Liver (tissue), 9 donors: ENCODE results near the gene AUH. TPM values are rescaled to one million over a fixed set of nuclear protein-coding genes. Genes with fewer than 3 reads are reported as not detected.

Source experiments
- DNase-seq: peaks from one replicate; pipeline ENCODE4 v3.0.0-alpha.2; 2017; ENCODE audit warnings: low spot score
- H3K27ac ChIP-seq, 2 donors: one replicate each; pipeline ENCODE4 v1.7.0; 2013; ENCODE audit warnings: inconsistent platforms in 2 of 2, low read length in 2 of 2, control low read depth in 1 of 2, low read depth in 1 of 2, mild to moderate bottlenecking in 1 of 2
- H3K27me3 ChIP-seq, 4 donors: one replicate each; pipeline versions ENCODE4 v1.6.1 to v1.7.0; 2013; ENCODE audit warnings: low read length in 3 of 4, inconsistent platforms in 1 of 4, mild to moderate bottlenecking in 1 of 4, moderate library complexity in 1 of 4; ENCODE audit not compliant: control insufficient read depth in 4 of 4, insufficient read depth in 4 of 4
- H3K36me3 ChIP-seq, 4 donors: one replicate each; pipeline versions ENCODE4 v1.6.1 to v1.7.0; 2013; ENCODE audit warnings: low read length in 3 of 4, mild to moderate bottlenecking in 3 of 4, low read depth in 1 of 4, moderate library complexity in 1 of 4; ENCODE audit not compliant: control insufficient read depth in 4 of 4, insufficient read depth in 3 of 4
- H3K4me1 ChIP-seq, 4 donors: one replicate each; pipeline versions ENCODE4 v1.6.1 to v1.7.0; 2013; ENCODE audit warnings: low read length in 3 of 4, mild to moderate bottlenecking in 3 of 4, moderate library complexity in 1 of 4; ENCODE audit not compliant: control insufficient read depth in 4 of 4, insufficient read depth in 4 of 4
- H3K4me3 ChIP-seq, 3 donors: one replicate each; pipeline versions ENCODE4 v1.6.1 to v1.7.0; 2013; ENCODE audit warnings: low read length in 3 of 3, control low read depth in 1 of 3, low read depth in 1 of 3, mild to moderate bottlenecking in 1 of 3
- H3K9ac ChIP-seq, 2 donors: one replicate each; pipeline ENCODE4 v1.7.0; 2013; ENCODE audit warnings: low read length in 2 of 2, mild to moderate bottlenecking in 2 of 2, moderate library complexity in 2 of 2, control low read depth in 1 of 2, low read depth in 1 of 2
- H3K9me3 ChIP-seq, 4 donors: one replicate each; pipeline versions ENCODE4 v1.6.1 to v1.7.0; 2013; ENCODE audit warnings: low read length in 3 of 4; ENCODE audit not compliant: control insufficient read depth in 4 of 4
- CTCF ChIP-seq: fragments of 150-350 bp; IDR thresholded peaks from 2 replicates; pipeline ENCODE4 v1.5.1; 2017; ENCODE audit warnings: improper control_type of control experiment, low read depth, low read length; ENCODE audit not compliant: missing input control
- EGR1 ChIP-seq, 2 donors: IDR thresholded peaks; 2 replicates each; pipeline ENCODE4 v1.6.1; 2016 to 2018; ENCODE audit warnings: antibody characterized with exemption in 2 of 2, low read depth in 2 of 2
- FOXA1 ChIP-seq: IDR thresholded peaks from 2 replicates; pipeline ENCODE4 v1.6.1; 2016; ENCODE audit warnings: antibody characterized with exemption
- FOXA2 ChIP-seq: IDR thresholded peaks from 2 replicates; pipeline ENCODE4 v1.6.1; 2016; ENCODE audit warnings: antibody characterized with exemption
- GABPA ChIP-seq, 2 donors: IDR thresholded peaks in 1 of 2; conservative IDR thresholded peaks in 1 of 2; 2 replicates each; pipeline ENCODE4 v1.6.1; 2016; ENCODE audit warnings: antibody characterized with exemption in 2 of 2, mild to moderate bottlenecking in 1 of 2, moderate library complexity in 1 of 2
- HNF4A ChIP-seq, 2 donors: conservative IDR thresholded peaks; 2 replicates each; pipeline ENCODE4 v1.6.1; 2016; ENCODE audit warnings: antibody characterized with exemption in 2 of 2, mild to moderate bottlenecking in 2 of 2
- HNF4G ChIP-seq: IDR thresholded peaks from 2 replicates; pipeline ENCODE4 v1.6.1; 2016; ENCODE audit warnings: antibody characterized with exemption
- JUND ChIP-seq, 2 donors: IDR thresholded peaks; 2 replicates each; pipeline ENCODE4 v1.6.1; 2016; ENCODE audit warnings: antibody characterized with exemption in 2 of 2
- MAX ChIP-seq: IDR thresholded peaks from 2 replicates; pipeline ENCODE4 v1.6.1; 2016; ENCODE audit warnings: antibody characterized with exemption
- NR2F2 ChIP-seq: IDR thresholded peaks from 2 replicates; pipeline ENCODE4 v1.6.1; 2016; ENCODE audit warnings: antibody characterized with exemption
- RAD21 ChIP-seq, 2 donors: IDR thresholded peaks; 2 replicates each; pipeline ENCODE4 v1.6.1; 2016; ENCODE audit warnings: antibody characterized with exemption in 2 of 2, mild to moderate bottlenecking in 2 of 2
- RXRA ChIP-seq, 2 donors: IDR thresholded peaks; 2 replicates each; pipeline ENCODE4 v1.6.1; 2017 to 2018; ENCODE audit warnings: antibody characterized with exemption in 2 of 2, mild to moderate bottlenecking in 1 of 2
- SP1 ChIP-seq: IDR thresholded peaks from 2 replicates; pipeline ENCODE4 v1.6.1; 2018; ENCODE audit warnings: antibody characterized with exemption, mild to moderate bottlenecking
- TAF1 ChIP-seq: conservative IDR thresholded peaks from 2 replicates; pipeline ENCODE4 v1.6.1; 2016; ENCODE audit warnings: antibody characterized with exemption, mild to moderate bottlenecking
- YY1 ChIP-seq: IDR thresholded peaks from 2 replicates; pipeline ENCODE4 v1.6.1; 2016; ENCODE audit warnings: antibody characterized with exemption, mild to moderate bottlenecking
- ZBTB33 ChIP-seq: IDR thresholded peaks from 2 replicates; pipeline ENCODE4 v1.6.1; 2016; ENCODE audit warnings: antibody characterized with exemption
- WGBS: extraction: QIAGEN DNeasy Blood & Tissue Kit; methylation state at CpG from one replicate; pipeline ENCODE4 v1.1.7; 2013; 5-methylcytosine and 5-hydroxymethylcytosine counted together
- polyA plus RNA-seq, 2 donors: library from polyadenylated mRNA; stranded (reverse) in 1 of 2; unstranded in 1 of 2; fragments of 200-250 nt in 1 of 2; fragments of >200 nt in 1 of 2; fragmentation: Nextera tagmentation in 1 of 2; extraction: Ambion mirVana in 1 of 2; gene quantifications; one replicate each; pipeline versions ENCODE4 v1.2.1 to v1.2.3, GENCODE V29; 2013 to 2015
- total RNA-seq, 2 donors: library from RNA; depleted of rRNA; stranded (reverse); fragments of >200 nt; gene quantifications; one replicate each; pipeline ENCODE4 v1.2.3, GENCODE V29; 2014
- TF ChIP-seq, protein P1 (sequence below): IDR thresholded peaks from 2 replicates; pipeline ENCODE4 v1.6.1; 2016; ENCODE audit warnings: antibody characterized with exemption, mild to moderate bottlenecking
- TF ChIP-seq, protein P2 (sequence below): IDR thresholded peaks from 2 replicates; pipeline ENCODE4 v1.6.1; 2016; ENCODE audit warnings: antibody characterized with exemption
- donor health status: healthy.
- donor health status: healthy.
- donor health status: healthy.
- donor health status: healthy.
- donor health status: healthy.

Gene AUH
- total and polyA plus RNA-seq, 4 donors = 12.1 to 30.0 (median 24.9) TPM

DNA sequence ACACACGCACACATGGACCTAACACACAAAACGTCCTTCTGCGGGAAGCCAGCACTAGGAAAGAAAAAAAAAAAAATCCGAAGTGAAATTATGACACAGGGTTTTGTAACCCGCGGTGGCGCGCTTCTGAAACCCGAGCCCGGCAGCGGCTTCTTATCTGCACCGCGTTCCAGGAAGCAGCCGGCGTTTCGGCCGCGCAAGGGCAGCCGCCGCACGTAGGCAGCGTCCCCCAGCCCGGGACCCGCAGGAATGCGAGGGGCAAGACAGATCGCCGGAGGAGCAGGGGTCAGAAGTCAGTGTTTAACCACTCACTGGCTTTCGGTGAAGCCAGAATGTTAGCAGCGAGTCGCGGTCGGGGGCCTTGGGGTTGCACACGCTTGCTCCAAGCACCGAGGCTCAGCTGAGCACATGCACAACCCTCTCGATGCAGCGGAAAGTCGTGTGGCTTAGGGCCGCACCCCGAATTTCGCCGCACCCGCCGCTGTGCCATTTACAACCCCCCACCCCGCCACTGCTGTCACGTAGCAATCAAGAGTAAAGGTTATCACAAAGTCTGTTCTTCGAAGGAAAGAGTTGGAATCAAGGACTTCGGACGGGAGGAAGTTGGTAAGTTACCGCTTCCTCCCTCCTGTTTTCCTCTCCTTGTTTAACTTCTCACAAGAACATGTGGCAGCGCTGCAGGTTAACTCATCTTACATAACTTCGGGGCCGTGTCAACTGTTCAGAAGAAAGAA lies 167.9 kb downstream of the AUH start:
- H3K27me3 ChIP-seq = no peaks in the 10 kb centered on the region
- peak; percentile 71 for DNase-seq
- peak; percentile 5 to 44 for TF ChIP-seq HNF4A (conservative IDR thresholded peaks at IDR 0.05)
- TF ChIP-seq JUND (IDR thresholded peaks at IDR 0.05) = peak in 1 of 2 donors; percentile 21
- peak; percentile 43 for TF ChIP-seq YY1
- TF ChIP-seq FOXA2 = no peak
- TF ChIP-seq RXRA (IDR thresholded peaks at IDR 0.05) = peak in 1 of 2 donors; percentile 47
- peak; percentile 71 for TF ChIP-seq SP1
- no peak for TF ChIP-seq FOXA1
- TF ChIP-seq NR2F2 = peak; percentile 77
- peak; percentile 85 for TF ChIP-seq MAX
- peak in 1 of 2 donors; percentile 34 for TF ChIP-seq GABPA (IDR thresholded peaks at IDR 0.05 in 1 of 2, conservative IDR thresholded peaks at IDR 0.05 in 1 of 2)
- no peak for TF ChIP-seq CTCF
- TF ChIP-seq, protein P1, sequence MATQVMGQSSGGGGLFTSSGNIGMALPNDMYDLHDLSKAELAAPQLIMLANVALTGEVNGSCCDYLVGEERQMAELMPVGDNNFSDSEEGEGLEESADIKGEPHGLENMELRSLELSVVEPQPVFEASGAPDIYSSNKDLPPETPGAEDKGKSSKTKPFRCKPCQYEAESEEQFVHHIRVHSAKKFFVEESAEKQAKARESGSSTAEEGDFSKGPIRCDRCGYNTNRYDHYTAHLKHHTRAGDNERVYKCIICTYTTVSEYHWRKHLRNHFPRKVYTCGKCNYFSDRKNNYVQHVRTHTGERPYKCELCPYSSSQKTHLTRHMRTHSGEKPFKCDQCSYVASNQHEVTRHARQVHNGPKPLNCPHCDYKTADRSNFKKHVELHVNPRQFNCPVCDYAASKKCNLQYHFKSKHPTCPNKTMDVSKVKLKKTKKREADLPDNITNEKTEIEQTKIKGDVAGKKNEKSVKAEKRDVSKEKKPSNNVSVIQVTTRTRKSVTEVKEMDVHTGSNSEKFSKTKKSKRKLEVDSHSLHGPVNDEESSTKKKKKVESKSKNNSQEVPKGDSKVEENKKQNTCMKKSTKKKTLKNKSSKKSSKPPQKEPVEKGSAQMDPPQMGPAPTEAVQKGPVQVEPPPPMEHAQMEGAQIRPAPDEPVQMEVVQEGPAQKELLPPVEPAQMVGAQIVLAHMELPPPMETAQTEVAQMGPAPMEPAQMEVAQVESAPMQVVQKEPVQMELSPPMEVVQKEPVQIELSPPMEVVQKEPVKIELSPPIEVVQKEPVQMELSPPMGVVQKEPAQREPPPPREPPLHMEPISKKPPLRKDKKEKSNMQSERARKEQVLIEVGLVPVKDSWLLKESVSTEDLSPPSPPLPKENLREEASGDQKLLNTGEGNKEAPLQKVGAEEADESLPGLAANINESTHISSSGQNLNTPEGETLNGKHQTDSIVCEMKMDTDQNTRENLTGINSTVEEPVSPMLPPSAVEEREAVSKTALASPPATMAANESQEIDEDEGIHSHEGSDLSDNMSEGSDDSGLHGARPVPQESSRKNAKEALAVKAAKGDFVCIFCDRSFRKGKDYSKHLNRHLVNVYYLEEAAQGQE = peak; percentile 64
- peak in 1 of 2 donors; percentile 39 for TF ChIP-seq RAD21 (IDR thresholded peaks at IDR 0.05)
- TF ChIP-seq HNF4G = no peak
- TF ChIP-seq TAF1 = peak; percentile 94
- peak in 1 of 2 donors; percentile 29 for TF ChIP-seq EGR1 (IDR thresholded peaks at IDR 0.05; ENCODE audit: low read depth in 2 of 2)
- TF ChIP-seq, protein P2, sequence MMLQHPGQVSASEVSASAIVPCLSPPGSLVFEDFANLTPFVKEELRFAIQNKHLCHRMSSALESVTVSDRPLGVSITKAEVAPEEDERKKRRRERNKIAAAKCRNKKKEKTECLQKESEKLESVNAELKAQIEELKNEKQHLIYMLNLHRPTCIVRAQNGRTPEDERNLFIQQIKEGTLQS = no peak
- peak; percentile 4 for TF ChIP-seq ZBTB33
- WGBS = under 1% methylated on average over 52 of the region's 52 CpGs
- H3K27ac ChIP-seq = peak overlapping the region; percentile 98 to 99
- H3K9me3 ChIP-seq = no peaks in the 10 kb centered on the region
- no peaks in the 10 kb centered on the region for H3K36me3 ChIP-seq
- peak overlapping the region; percentile 50 to 73 (median 70) for H3K4me3 ChIP-seq
- peaks cover 10 to 43% (median 18%) of the 10 kb centered on the region in 4 donors for H3K4me1 ChIP-seq
- H3K9ac ChIP-seq = peak overlapping the region; percentile 93 to 97
